Prostate gland (tissue), 2 donors: ENCODE measurements around the gene NFIX.

Experiments
- CTCF ChIP-seq, 4 experiments: fragments of 200-600 bp in 2 of 4; fragments of 450-650 bp in 2 of 4; sonication (generic) in 2 of 4; IDR thresholded peaks; 1 replicate in 3 of 4; 2 replicates in 1 of 4; pipeline ENCODE4 v1.5.1; 2016 to 2019; ENCODE audit warnings: antibody characterized with exemption in 4 of 4, mild to moderate bottlenecking in 2 of 4, moderate library complexity in 2 of 4
- POLR2AphosphoS5 ChIP-seq: sonication (generic); formaldehyde crosslinking; IDR thresholded peaks from one replicate; pipeline ENCODE4 v1.6.1; 2017; ENCODE audit warnings: antibody characterized with exemption

GRCh38 chr19:12956446-12957388 lies 38.6 kb upstream of the NFIX start, which contains the start of gene GADD45GIP1:
- TF ChIP-seq CTCF (IDR thresholded peaks at IDR 0.05) (no peak), POLR2AphosphoS5 (peak; percentile 16)
